ENCODE results near the gene ENPP7.

GRCh38 chr17:79771276-79771675, 40.5 kb downstream of the ENPP7 start:
- TF ChIP-seq CTCF (IDR thresholded peaks at IDR 0.05 in 8 of 11, conservative IDR thresholded peaks at IDR 0.05 in 3 of 11), result no peak
- no peak for TF ChIP-seq POLR2A (IDR thresholded peaks at IDR 0.05)

Data from spleen (tissue), 7 donors.